A549 treated with dexamethasone at 1 μM for 4 hours (cell line): ENCODE results near the gene NCOA6. TPM values are rescaled to one million over a fixed set of nuclear protein-coding genes. Genes with fewer than 3 reads are reported as not detected.

Source experiments
- total RNA-seq: library from RNA; stranded (reverse); fragments of 200-300 nt; extraction: Qiagen RNA extraction; gene quantifications from 5 replicates; pipeline ENCODE4 v1.2.3, GENCODE V29; 2022

NCOA6 gene
- total RNA-seq: 17.6 to 24.6 TPM (median 21.5 TPM) in 5 replicates

GRCh38 chr20:34825530-34826362, at the start of gene NCOA6:
NCOA6 (minus strand) TSS chr20:34825651; CDS start chr20:34782355, 43,296 bp downstream.

GRCh38 chr20:34872622-34873224, 47.3 kb upstream of the NCOA6 start, which contains the start of gene GGT7:
GGT7 (minus strand) TSS chr20:34872856; CDS start chr20:34872815, 41 bp downstream.

GRCh38 chr20:34704177-34705007, 121.1 kb downstream of the NCOA6 start, which contains the start of gene TP53INP2:
TP53INP2 (plus strand) TSS chr20:34704344; CDS start chr20:34708740, 4,396 bp downstream.

GRCh38 chr20:34676642-34677373, 148.6 kb downstream of the NCOA6 start, which contains the start of gene PIGU:
PIGU (minus strand) TSS chr20:34677092; CDS start chr20:34677085, 7 bp downstream.

Other genes with a start within 250 kb of the NCOA6 start
- 22.2 to 32.0 TPM (median 30.1 TPM) in 5 replicates for gene PIGU, start 148.6 kb downstream of the NCOA6 start, total RNA-seq
- 7.4 to 9.0 TPM (median 8.1 TPM) in 5 replicates for gene TP53INP2, start 121.3 kb downstream of the NCOA6 start, total RNA-seq
- gene GGT7, start 47.2 kb upstream of the NCOA6 start, total RNA-seq: 5.3 to 7.8 TPM (median 6.6 TPM) in 5 replicates
- 7.8 to 11.4 TPM (median 10.2 TPM) in 5 replicates for gene ACSS2, start 51.0 kb upstream of the NCOA6 start, total RNA-seq
- gene GSS, start 130.2 kb upstream of the NCOA6 start, total RNA-seq: 53.7 to 54.9 TPM (median 54.2 TPM) in 5 replicates
- gene MYH7B, start 130.2 kb upstream of the NCOA6 start, total RNA-seq: 0.03 to 0.18 TPM (median 0.16 TPM) in 5 replicates